NCI-H446 treated with DMSO at 0.1 percent for 48 hours (cell line): ENCODE measurements around the gene POLR3GL.
"Not testable (repeated sequence)": the region's sequence is repeated elsewhere in the genome, so short reads cannot be mapped to it uniquely, and the experiment has no call there.

ENCODE experiments used
- DNase-seq: peaks from one replicate; lab custom pipeline; 2025; lab: John Stamatoyannopoulos, UW

POLR3GL gene

GRCh38 chr1:146021050-146021445 is 56.6 kb downstream of the POLR3GL start:
- no peak for DNase-seq

GRCh38 chr1:146021622-146022402 is 57.3 kb downstream of the POLR3GL start, which contains the start of gene HJV:
Gene HJV, minus strand, starts transcription at chr1:146021735. Its CDS starts 1,504 bp downstream, at chr1:146020231.
- DNase-seq = no peak

GRCh38 chr1:146022403-146023127 is 58.1 kb downstream of the POLR3GL start:
- no peak for DNase-seq

DNA sequence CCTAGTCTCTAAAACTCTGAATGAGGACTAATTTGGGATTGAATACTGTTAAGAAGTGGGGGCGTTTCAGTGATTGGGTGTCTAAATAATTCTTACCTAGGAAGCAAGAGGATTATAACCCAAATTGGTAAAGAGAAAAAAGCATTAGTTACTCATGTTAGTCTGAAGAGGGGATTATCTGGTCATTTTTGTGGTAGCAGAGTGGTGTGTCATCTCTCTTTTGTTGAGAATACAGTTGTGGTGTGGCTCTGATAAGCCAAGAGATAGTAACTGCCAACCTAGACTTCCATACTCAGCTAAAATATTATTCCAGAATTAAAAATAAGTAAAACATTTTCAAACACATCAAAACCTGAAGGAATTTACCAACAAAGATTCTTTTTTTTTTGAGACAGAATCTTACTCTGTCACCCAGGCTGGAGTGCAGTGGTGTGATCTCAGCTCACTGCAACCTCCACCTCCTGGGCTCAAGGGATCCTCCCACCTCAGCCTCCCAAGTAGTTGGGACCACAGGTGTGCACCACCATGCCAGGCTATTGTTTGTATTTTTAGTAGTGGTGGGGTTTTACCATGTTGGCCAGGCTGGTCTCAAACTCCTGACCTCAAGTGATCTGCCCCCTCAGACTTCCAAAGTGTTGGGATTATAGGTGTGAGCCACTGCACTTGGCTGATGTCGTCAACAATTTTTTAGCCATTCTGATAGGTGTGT is 61.5 kb downstream of the POLR3GL start:
- DNase-seq = not testable (repeated sequence)

GRCh38 chr1:146026650-146027049 is 62.2 kb downstream of the POLR3GL start:
- not testable (repeated sequence) for DNase-seq
